Measurements from ENCODE around the gene KNL1.
A peak's percentile ranks its signal among the peaks of the same experiment; 100 is the strongest.
"Not testable (repeated sequence)": the region's sequence is repeated elsewhere in the genome, so short reads cannot be mapped to it uniquely, and the experiment has no call there.

KNL1 gene

DNA sequence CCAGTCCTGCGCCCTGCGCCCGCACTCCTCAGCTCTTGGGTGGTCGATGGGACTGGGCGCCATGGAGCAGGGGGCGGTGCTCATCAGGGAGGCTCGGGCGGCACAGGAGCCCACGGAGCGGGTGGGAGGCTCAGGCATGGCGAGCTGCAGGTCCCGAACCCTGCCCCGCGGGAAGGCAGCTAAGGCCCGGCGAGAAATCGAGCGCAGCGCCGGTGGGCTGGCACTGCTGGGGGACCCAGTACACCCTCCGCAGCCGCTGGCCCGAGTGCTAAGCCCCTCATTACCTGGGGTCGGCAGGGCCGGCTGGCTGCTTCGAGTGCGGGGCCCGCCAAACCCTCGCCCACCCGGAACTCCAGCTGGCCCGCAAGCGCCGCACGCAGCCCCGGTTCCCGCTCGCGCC, 82.9 kb downstream of the KNL1 start:
- DNase-seq (ENCODE audit: low read depth in 2 of 2), result not testable (repeated sequence)

DNA sequence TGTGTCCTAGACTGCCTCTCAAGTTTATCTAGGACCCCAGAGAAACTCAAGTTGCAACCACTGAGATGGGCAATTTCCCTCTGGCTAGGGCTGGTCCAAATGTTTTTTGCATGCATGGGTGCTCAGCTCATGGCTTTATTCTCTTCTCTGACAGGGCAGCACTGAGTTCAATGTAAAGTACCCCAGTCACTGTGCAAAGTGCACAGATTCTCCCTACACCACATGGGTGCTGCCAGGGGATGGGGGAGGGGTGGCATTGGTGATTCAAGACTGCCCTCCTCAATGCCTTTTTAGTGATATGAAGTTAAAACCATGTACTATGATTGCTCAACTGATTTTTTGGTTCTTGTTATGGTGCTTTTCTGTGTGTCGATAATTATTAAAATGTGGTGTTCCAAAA, 86.1 kb downstream of the KNL1 start:
- DNase-seq (ENCODE audit: low read depth in 2 of 2), result no peak

DNA sequence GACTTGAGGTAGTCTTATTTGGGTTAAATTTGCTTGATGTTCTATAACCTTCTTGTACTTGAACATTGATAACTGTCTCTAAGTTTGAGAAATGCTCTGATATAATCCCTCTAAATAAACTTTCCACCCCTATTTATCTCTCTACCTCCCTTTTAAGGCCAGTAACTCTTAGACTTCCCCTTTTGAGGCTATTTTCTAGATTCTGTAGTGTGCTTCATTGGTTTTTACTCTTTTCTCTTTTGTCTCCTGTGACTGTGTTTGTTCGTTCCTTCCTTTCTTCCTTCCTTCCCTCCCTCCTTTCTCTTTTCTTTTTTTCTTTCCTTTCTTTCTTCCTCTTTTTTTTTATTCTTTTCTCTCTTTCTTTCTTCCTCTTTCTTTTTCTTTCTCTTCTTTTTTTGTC, 86.9 kb downstream of the KNL1 start:
- not testable (repeated sequence) for DNase-seq (ENCODE audit: low read depth in 2 of 2)

DNA sequence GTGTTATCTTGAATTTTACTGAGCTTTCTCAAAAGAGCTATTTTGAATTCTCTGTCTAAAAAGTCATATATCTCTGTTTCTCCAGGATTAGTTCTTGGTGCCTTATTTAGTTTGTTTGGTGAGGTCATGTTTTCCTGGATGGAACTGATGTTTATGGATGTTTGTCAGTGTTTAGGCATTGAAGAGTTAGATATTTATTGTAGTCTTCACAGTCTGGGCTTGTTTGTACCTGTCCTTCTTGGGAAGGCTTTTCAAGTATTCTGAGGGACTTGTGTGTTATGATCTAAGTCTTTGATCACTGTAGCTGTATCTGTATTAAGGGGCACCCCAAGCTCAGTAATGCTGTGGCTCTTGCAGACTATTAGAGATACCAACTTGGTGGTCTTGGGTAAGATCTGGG, 90.3 kb downstream of the KNL1 start:
- no peak for DNase-seq (ENCODE audit: low read depth in 2 of 2)

DNA sequence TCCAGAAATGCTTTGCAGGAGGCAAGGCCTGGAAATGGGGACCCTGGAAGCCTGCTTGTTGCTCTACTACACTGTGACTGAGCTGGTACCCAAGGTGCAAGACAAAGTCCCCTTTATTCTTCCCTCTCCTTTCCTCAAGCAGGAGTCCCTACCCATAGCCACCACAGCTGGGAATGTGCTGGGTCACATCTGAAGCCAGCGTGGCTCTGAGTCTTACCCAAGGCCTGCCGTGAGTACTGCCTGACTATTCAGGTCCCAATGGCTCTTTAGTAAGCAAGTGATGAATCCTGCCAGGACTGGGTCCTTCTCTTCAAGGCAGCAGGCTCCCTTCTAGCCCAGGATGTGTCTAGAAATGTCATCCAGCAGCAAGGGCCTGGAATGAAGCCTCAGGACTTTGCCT, 91.3 kb downstream of the KNL1 start:
- DNase-seq (ENCODE audit: low read depth in 2 of 2), result no peak

DNA sequence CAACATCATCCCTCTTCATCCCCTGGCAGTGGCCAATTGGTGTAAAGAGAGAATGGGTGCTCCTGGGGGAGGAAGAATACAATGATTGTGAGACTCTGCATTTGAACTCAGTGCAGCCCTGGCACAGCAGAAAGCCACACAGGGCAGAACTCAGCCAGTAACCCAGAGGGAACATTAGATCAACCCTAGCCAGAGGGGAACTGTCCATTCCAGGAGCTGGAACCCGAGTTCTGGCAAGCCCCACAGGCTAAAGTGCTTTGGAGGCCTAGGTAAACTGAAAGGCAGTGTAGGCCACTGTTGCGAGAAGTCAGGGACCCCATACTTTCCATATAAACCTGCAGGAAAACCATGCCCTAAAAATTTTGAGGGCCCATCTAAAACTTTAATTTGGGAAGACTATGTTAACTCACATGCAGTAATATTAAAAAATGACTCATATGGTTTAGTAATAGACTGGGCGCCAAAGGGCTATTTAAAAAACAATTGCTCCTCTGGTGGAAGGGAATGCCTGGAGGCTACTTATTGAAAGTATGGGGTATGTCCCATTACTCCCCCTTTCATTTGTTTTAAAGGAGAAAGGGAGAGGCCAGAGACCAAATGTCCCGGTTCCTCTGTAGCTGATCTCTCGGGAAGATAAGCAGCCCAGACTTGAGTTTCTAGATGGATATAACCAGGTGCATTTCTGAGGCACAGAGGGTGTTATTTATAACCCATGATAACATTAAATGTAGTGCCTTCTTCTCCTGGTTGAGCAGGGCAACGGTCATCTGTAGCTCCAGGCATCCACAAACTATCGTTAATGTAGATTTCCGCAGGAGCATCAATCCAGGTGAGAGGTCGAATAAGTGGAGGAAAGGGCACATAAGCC, 95.1 kb downstream of the KNL1 start:
- no peak for DNase-seq (ENCODE audit: low read depth in 2 of 2)

DNA sequence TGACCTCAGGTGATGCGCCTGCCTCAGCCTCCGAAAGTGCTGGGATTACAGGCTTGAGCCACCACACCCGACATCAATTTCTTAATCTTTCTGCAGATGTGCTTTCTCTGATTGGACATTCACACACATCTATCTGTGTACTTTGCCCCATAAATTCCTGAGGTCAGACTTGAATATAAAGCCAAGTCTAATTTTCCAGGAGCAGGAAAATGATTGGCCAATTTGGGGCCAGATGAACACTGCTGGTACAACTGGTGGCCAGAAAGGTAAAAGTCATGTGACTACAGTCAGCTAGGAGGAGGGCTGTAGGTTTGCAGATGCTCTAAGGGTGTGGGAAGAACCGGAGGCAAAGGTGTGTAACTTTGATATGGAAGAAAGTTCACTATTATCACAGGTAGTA, 97.7 kb downstream of the KNL1 start:
- no peak for DNase-seq (ENCODE audit: low read depth in 2 of 2)

DNA sequence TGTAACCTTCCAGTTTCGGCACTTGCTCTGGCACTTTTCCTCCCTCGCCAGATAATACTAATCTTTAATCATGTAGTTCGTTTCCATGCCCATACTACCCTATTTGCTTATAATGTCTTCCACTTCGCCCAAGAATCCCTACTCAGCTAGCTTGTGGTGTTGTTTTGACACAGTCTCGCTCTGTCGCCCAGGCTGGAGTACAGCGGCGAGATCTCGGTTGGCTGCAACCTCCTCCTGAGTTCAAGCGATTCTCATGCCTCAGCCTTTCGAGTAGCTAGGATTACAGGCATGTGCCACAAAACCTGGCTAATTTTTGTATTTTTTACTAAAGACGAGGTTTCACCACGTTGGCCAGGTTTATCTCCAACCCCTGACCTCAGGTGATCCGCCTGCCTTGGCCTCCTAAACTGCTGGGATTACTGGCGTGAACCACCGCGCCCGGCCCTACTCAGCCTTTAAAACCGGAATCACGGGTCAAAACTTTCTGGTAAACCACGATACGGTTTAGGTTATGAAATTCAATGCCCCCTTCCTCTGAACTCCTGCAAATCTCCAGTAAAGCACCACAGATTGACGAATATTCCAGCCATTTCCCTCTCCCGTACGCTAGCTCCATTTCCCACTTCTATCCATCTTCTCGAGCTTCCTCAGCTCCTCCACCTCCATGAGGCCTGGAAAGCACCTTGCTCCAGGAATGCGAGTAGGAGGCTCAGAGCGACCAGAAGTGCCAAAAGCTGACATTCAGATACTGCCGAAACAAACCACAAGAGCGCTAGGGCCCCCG, 100.0 kb downstream of the KNL1 start:
- no peak for DNase-seq (ENCODE audit: low read depth in 2 of 2)

DNA sequence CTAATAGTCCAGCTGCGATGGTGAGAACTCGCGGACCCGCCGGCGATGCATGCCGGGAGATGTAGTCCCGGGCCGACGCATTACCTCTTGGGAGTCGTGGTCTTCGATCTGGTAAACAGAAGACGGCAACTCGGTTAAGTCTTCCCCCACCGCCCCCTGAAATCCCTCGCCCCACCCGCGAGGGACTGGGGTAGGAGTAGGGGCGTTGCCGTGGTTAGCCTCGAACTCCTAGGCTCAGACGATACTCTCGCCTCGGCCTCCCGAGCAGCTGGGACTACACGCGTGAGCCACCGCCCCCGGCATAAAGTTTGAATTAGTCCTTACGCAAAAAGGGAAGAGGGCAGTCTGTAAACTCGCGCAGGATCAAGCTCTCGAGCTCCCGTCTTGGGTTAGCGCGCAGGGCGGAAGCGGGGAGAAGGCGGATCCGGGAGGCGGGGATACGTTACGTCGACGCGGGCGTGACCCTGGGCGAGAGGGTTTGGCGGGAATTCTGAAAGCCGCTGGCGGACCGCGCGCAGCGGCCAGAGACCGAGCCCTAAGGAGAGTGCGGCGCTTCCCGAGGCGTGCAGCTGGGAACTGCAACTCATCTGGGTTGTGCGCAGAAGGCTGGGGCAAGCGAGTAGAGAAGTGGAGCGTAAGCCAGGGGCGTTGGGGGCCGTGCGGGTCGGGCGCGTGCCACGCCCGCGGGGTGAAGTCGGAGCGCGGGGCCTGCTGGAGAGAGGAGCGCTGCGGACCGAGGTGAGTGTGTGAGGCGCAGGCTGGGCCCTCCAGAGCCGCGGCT, 100.8 kb downstream of the KNL1 start, which contains the start of gene RAD51:
Gene RAD51 (plus strand): TSS at position 487 of the 781 bp plus-strand sequence. CDS start 3,585 bp downstream, outside the sequence.
- DNase-seq (ENCODE audit: low read depth in 2 of 2), result peak; percentile 82 to 93

DNA sequence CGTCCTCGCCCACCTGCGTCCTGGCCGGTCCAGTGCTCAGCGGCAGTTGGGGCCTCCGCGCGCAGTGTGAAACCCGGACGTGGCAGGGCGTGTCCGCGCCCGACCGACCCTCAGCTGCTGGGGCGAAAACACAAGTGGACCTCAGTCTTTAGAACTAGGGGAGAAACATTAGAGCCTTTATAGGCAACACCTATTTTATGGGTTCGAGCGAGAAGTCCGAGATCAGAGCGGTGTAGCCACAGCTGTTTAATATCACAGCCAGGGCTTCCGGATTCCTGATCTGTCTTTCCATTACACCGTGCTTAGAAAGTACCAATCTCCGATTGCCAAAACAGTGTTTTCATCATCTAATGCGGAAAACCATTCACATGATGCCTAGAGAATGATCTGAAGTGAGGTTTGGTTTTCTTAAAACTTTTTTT, 101.4 kb downstream of the KNL1 start:
- peak in 1 of 2 experiments; percentile 15 for DNase-seq (ENCODE audit: low read depth in 2 of 2)

DNA sequence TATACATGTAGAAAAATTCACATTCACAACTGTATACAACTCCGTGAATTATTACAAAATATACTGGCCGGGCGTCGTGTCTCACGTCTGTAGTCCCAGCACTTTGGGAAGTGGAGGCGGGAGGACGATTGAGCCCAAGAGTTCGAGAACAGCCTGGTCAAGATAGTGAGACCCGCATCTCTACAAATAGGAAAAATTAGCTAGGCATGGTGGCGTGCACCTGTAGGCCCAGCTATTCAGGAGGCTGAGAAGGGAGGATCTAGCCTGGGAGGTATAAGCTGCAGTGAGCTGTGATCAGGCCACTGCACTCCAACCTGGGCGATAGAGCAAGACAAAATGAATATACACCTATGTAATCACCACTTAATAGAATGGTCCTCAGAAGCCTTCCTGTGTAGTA, 102.2 kb downstream of the KNL1 start:
- DNase-seq (ENCODE audit: low read depth in 2 of 2), result no peak

DNA sequence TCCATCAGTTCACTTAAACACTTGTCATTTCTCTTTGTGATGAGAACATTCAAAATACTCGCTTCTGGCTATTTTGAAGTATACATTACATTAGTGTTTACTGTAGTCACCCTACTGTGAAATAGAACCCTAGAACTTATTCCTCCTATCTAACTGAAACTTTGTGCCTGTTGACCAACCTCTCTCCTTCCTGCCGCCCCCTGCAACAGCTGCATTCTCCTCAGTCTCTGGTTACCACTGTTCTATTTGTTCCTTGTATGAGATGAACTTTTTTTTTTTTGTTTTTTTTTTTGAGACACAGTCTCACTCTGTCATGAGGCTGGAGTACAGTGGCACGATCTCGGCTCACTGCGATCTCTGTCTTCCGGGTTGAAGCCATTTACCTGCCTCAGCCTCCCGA, 103.9 kb downstream of the KNL1 start:
- DNase-seq (ENCODE audit: low read depth in 2 of 2), result no peak

DNA sequence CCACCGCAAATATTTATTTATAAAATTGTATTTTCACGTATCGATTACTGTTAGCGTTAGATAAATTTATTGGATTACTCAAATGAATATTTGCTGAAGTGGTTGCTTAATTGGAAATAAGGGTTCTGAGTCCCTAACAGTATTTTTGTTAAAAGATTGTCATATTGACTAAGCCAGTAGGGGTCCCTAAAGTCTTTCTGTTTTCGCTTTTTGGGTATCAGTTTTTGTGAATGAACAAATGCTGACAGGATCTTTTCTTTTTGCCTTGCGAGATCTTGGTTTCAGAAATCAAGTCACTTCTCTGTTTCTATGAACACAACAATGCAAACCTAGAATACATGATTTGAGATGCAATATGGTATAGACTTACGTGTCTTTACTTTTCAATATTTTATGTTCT, 108.0 kb downstream of the KNL1 start:
- DNase-seq (ENCODE audit: low read depth in 2 of 2), result no peak

DNA sequence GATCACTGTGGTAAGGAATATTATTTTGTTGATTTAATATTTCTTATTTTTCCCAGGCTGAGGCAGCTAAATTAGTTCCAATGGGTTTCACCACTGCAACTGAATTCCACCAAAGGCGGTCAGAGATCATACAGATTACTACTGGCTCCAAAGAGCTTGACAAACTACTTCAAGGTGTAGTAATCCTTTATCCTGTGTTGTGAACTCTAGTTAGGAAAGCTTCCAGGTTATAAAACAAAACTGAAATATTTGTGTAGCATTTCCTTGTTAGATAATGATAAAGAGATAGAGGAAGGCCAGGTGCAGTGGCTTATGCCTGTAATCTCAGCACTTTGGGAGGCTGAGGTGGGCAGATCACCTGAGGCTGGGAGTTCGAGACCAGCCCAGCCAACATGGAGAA, 112.1 kb downstream of the KNL1 start:
- no peak for DNase-seq (ENCODE audit: low read depth in 2 of 2)

Data from stimulated activated CD4-positive, alpha-beta T cell treated with anti-CD3 and anti-CD28 coated beads, Interleukin-12 subunit alpha, Interleukin-12 subunit beta, amount 100 ng/mL, for 24 hours (primary cell).